Brain microvascular endothelial cell (primary cell): ENCODE data around the gene DPF3.

Experiments used
- DNase-seq: peaks from one replicate; pipeline ENCODE4 v3.0.0-alpha.2; 2020
- H3K27ac ChIP-seq: fragments of 250-450 bp; sonication (Bioruptor Pico); 2 replicates; pipeline ENCODE4 v1.5.1; 2020; ENCODE audit warnings: mild to moderate bottlenecking, moderate library complexity
- H3K27me3 ChIP-seq: fragments of 250-450 bp; sonication (Bioruptor Pico); replicated peaks from 2 replicates; pipeline ENCODE4 v1.5.1; 2020; ENCODE audit warnings: mild to moderate bottlenecking
- H3K36me3 ChIP-seq: fragments of 250-450 bp; sonication (Bioruptor Pico); replicated peaks from 2 replicates; pipeline ENCODE4 v1.5.1; 2020; ENCODE audit warnings: mild to moderate bottlenecking
- H3K4me3 ChIP-seq: 2 replicates; pipeline ENCODE4 v1.5.1; 2011; ENCODE audit warnings: low read depth, mild to moderate bottlenecking, control low read depth, low read length, moderate library complexity
- in situ Hi-C: cut with HindIII; loops from 2 replicates; pipeline ENCODE4 v1.10.0; 2017; ENCODE audit warnings: low sequenced_read_pairs, low pct_ligation_motif_present
- TF ChIP-seq, protein P1 (sequence below): IDR thresholded peaks from 2 replicates; pipeline ENCODE4 v1.5.1; 2011; ENCODE audit warnings: low read depth, mild to moderate bottlenecking, moderate library complexity, low read length, control low read depth, inconsistent platforms; ENCODE audit errors: missing control alignments

Gene DPF3

GRCh38 chr14:72903716-72904115 is 9.8 kb upstream of the DPF3 start:
- TF ChIP-seq, protein P1, sequence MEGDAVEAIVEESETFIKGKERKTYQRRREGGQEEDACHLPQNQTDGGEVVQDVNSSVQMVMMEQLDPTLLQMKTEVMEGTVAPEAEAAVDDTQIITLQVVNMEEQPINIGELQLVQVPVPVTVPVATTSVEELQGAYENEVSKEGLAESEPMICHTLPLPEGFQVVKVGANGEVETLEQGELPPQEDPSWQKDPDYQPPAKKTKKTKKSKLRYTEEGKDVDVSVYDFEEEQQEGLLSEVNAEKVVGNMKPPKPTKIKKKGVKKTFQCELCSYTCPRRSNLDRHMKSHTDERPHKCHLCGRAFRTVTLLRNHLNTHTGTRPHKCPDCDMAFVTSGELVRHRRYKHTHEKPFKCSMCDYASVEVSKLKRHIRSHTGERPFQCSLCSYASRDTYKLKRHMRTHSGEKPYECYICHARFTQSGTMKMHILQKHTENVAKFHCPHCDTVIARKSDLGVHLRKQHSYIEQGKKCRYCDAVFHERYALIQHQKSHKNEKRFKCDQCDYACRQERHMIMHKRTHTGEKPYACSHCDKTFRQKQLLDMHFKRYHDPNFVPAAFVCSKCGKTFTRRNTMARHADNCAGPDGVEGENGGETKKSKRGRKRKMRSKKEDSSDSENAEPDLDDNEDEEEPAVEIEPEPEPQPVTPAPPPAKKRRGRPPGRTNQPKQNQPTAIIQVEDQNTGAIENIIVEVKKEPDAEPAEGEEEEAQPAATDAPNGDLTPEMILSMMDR: no peak
- Histone ChIP-seq H3K4me3 (no peak overlapping the region), H3K36me3 (no peaks in the 10 kb centered on the region), H3K27ac (no peak overlapping the region), H3K27me3 (no peaks in the 10 kb centered on the region)
- DNase-seq: no peak
- in situ Hi-C loops: no loop called here

- TF ChIP-seq, protein P1: no peak
- DNase-seq: no peak
- Histone ChIP-seq H3K4me3 (no peak overlapping the region), H3K27me3 (no peaks in the 10 kb centered on the region), H3K36me3 (no peaks in the 10 kb centered on the region), H3K27ac (no peak overlapping the region)
- in situ Hi-C loops: no loop called here
Measured at GRCh38 chr14:72902801-72903530, 9.1 kb upstream of the DPF3 start.

GRCh38 chr14:72901361-72901760 is 7.5 kb upstream of the DPF3 start:
- Histone ChIP-seq H3K27ac (no peak overlapping the region), H3K27me3 (no peaks in the 10 kb centered on the region), H3K36me3 (no peaks in the 10 kb centered on the region), H3K4me3 (no peak overlapping the region)
- TF ChIP-seq, protein P1: no peak
- in situ Hi-C loops: no loop called here
- DNase-seq: no peak

GRCh38 chr14:72898448-72898847 is 4.5 kb upstream of the DPF3 start:
- H3K36me3 ChIP-seq: no peaks in the 10 kb centered on the region
- no peak overlapping the region for H3K27ac ChIP-seq
- DNase-seq: no peak
- no peaks in the 10 kb centered on the region for H3K27me3 ChIP-seq
- in situ Hi-C loops: no loop called here
- TF ChIP-seq, protein P1: no peak
- H3K4me3 ChIP-seq: no peak overlapping the region

GRCh38 chr14:72894623-72895378 is 900 bp upstream of the DPF3 start:
- in situ Hi-C loops: no loop called here
- Histone ChIP-seq H3K27me3 (no peaks in the 10 kb centered on the region), H3K4me3 (peak overlapping the region; percentile 67), H3K27ac (no peak overlapping the region), H3K36me3 (no peaks in the 10 kb centered on the region)
- TF ChIP-seq, protein P1: no peak
- DNase-seq: no peak
